Measurements from ENCODE around the gene DHRS11.

DHRS11 gene

GRCh38 chr17:36599546-36600250, 8.0 kb downstream of the DHRS11 start:
- Histone ChIP-seq H4K20me1 (ENCODE audit: insufficient read depth) (no peaks in the 10 kb centered on the region), H3K4me1 (ENCODE audit: low read depth, poor library complexity, severe bottlenecking) (peaks cover 21% of the 10 kb centered on the region), H3K27me3 (ENCODE audit: insufficient read depth, low read depth) (no peaks in the 10 kb centered on the region), H3K79me2 (ENCODE audit: insufficient read depth, low read depth) (peaks cover 28% of the 10 kb centered on the region; the same call in 1 of the 2 replicates), H3K4me3 (IDR thresholded peaks at IDR 0.05; ENCODE audit: insufficient read depth, low read depth, low read length) (no peak overlapping the region), H2AFZ (ENCODE audit: low read depth) (no peak overlapping the region), H3K4me2 (no peak overlapping the region), H3K9ac (no peak overlapping the region), H3K27ac (no peak overlapping the region), H3K36me3 (ENCODE audit: insufficient read depth) (no peaks in the 10 kb centered on the region)
- no peak for TF ChIP-seq CTCF (conservative IDR thresholded peaks at IDR 0.05; ENCODE audit: low read depth, low read length)

GRCh38 chr17:36600465-36600864, 8.8 kb downstream of the DHRS11 start:
- Histone ChIP-seq H3K27me3 (ENCODE audit: insufficient read depth, low read depth) (no peaks in the 10 kb centered on the region), H3K4me3 (IDR thresholded peaks at IDR 0.05; ENCODE audit: insufficient read depth, low read depth, low read length) (no peak overlapping the region), H3K27ac (no peak overlapping the region; the same call in 1 of the 2 replicates), H3K79me2 (ENCODE audit: insufficient read depth, low read depth) (peaks cover 28% of the 10 kb centered on the region; the same call in 1 of the 2 replicates), H3K36me3 (ENCODE audit: insufficient read depth) (no peaks in the 10 kb centered on the region), H4K20me1 (ENCODE audit: insufficient read depth) (no peaks in the 10 kb centered on the region), H2AFZ (ENCODE audit: low read depth) (peak overlapping the region; percentile 69; the same call in 1 of the 2 replicates), H3K9ac (peak overlapping the region; percentile 93; the same call in 1 of the 2 replicates), H3K4me1 (ENCODE audit: low read depth, poor library complexity, severe bottlenecking) (peaks cover 21% of the 10 kb centered on the region), H3K4me2 (peak overlapping the region; percentile 98)
- TF ChIP-seq CTCF (conservative IDR thresholded peaks at IDR 0.05; ENCODE audit: low read depth, low read length), result no peak

GRCh38 chr17:36600936-36601302, 9.2 kb downstream of the DHRS11 start:
- Histone ChIP-seq H3K9ac (peak overlapping the region; percentile 93), H3K4me2 (peak overlapping the region; percentile 98), H3K27me3 (ENCODE audit: insufficient read depth, low read depth) (no peaks in the 10 kb centered on the region), H3K79me2 (ENCODE audit: insufficient read depth, low read depth) (peaks cover 28% of the 10 kb centered on the region; the same call in 1 of the 2 replicates), H3K4me3 (IDR thresholded peaks at IDR 0.05; ENCODE audit: insufficient read depth, low read depth, low read length) (no peak overlapping the region), H3K4me1 (ENCODE audit: low read depth, poor library complexity, severe bottlenecking) (peaks cover 21% of the 10 kb centered on the region), H3K27ac (peak overlapping the region; percentile 80), H3K36me3 (ENCODE audit: insufficient read depth) (no peaks in the 10 kb centered on the region), H2AFZ (ENCODE audit: low read depth) (peak overlapping the region; percentile 69; the same call in 1 of the 2 replicates), H4K20me1 (ENCODE audit: insufficient read depth) (no peaks in the 10 kb centered on the region)
- no peak for TF ChIP-seq CTCF (conservative IDR thresholded peaks at IDR 0.05; ENCODE audit: low read depth, low read length)

- TF ChIP-seq CTCF (conservative IDR thresholded peaks at IDR 0.05; ENCODE audit: low read depth, low read length), result no peak
- Histone ChIP-seq H2AFZ (ENCODE audit: low read depth) (peak within 1 kb of the TSS; percentile 69), H3K36me3 (ENCODE audit: insufficient read depth) (no peaks in the 10 kb centered on the region), H3K9ac (peak within 1 kb of the TSS; percentile 93), H3K4me1 (ENCODE audit: low read depth, poor library complexity, severe bottlenecking) (peaks cover 21% of the 10 kb centered on the region), H3K4me2 (peak within 1 kb of the TSS; percentile 98), H3K4me3 (IDR thresholded peaks at IDR 0.05; ENCODE audit: insufficient read depth, low read depth, low read length) (no peak within 1 kb of the TSS), H3K27me3 (ENCODE audit: insufficient read depth, low read depth) (no peaks in the 10 kb centered on the region), H3K27ac (peak within 1 kb of the TSS; percentile 80), H3K79me2 (ENCODE audit: insufficient read depth, low read depth) (peaks cover 28% of the 10 kb centered on the region; the same call in 1 of the 2 replicates), H4K20me1 (ENCODE audit: insufficient read depth) (no peaks in the 10 kb centered on the region)
These were observed 9.8 kb downstream of the DHRS11 start, which contains the start of gene MRM1 for GRCh38 chr17:36601303-36602029. Gene MRM1, plus strand, starts transcription at chr17:36601583. Its CDS starts 228 bp downstream, at chr17:36601811.

All from KMS-11 (cell line).